Measurements from ENCODE around the gene ASTL. TPM values are rescaled to one million over a fixed set of nuclear protein-coding genes. Genes with fewer than 3 reads are reported as not detected.
A peak's percentile ranks its signal among the peaks of the same experiment; 100 is the strongest.

Gene ASTL
- polyA plus RNA-seq, 3 donors: 0.71 TPM; not detected in 2

GRCh38 chr2:96148410-96149217 is 10.3 kb upstream of the ASTL start:
- peaks cover 8 to 9% of the 10 kb centered on the region in 2 donors for H3K36me3 Mint-ChIP-seq
- peak overlapping the region; percentile 84 to 99 (median 97) for H3K27ac Mint-ChIP-seq
- Histone ChIP-seq H3K79me2 (ENCODE audit: insufficient read depth, low read length) (peaks cover 7% of the 10 kb centered on the region), H3K4me3 (replicated peaks in 1 of 3; ENCODE audit: low read depth in 2 of 3, low read length in 3 of 3) (peak overlapping the region in 1 of 3 experiments; percentile 41), H3K4me1 (ENCODE audit: control insufficient read depth in 1 of 2, insufficient read depth in 2 of 2, low read length in 2 of 2) (peaks cover 49 to 54% of the 10 kb centered on the region in 2 donors), H3K9me3 (replicated peaks in 1 of 2; ENCODE audit: control insufficient read depth in 1 of 2, insufficient read depth in 1 of 2, low read length in 2 of 2) (no peaks in the 10 kb centered on the region), H2AFZ (ENCODE audit: insufficient read depth, low read depth, low read length, poor library complexity, severe bottlenecking) (peak overlapping the region; percentile 48), H3K4me2 (replicated peaks; ENCODE audit: extremely low read depth, low read length, poor library complexity, severe bottlenecking) (peak overlapping the region; percentile 59), H3K36me3 (replicated peaks in 1 of 2; ENCODE audit: control insufficient read depth in 1 of 2, insufficient read depth in 2 of 2, low read length in 2 of 2) (no peaks in the 10 kb centered on the region), H3K27ac (ENCODE audit: low read depth in 1 of 2, low read length in 2 of 2) (peak overlapping the region; percentile 6 to 48), H3K9ac (ENCODE audit: insufficient read depth, low read length, poor library complexity, severe bottlenecking) (peak overlapping the region; percentile 24), H3K27me3 (ENCODE audit: control insufficient read depth in 2 of 2, insufficient read depth in 2 of 2, low read length in 2 of 2) (no peaks in the 10 kb centered on the region), H4K20me1 (ENCODE audit: insufficient read depth, low read length) (peaks cover 12% of the 10 kb centered on the region)
- whole genome bisulfite sequencing (ENCODE audit: insufficient coverage): 38% methylated on average over 26 of the region's 29 CpGs
- peak; percentile 97 to 100 (median 98) for DNase-seq
- TF ChIP-seq, protein P1, sequence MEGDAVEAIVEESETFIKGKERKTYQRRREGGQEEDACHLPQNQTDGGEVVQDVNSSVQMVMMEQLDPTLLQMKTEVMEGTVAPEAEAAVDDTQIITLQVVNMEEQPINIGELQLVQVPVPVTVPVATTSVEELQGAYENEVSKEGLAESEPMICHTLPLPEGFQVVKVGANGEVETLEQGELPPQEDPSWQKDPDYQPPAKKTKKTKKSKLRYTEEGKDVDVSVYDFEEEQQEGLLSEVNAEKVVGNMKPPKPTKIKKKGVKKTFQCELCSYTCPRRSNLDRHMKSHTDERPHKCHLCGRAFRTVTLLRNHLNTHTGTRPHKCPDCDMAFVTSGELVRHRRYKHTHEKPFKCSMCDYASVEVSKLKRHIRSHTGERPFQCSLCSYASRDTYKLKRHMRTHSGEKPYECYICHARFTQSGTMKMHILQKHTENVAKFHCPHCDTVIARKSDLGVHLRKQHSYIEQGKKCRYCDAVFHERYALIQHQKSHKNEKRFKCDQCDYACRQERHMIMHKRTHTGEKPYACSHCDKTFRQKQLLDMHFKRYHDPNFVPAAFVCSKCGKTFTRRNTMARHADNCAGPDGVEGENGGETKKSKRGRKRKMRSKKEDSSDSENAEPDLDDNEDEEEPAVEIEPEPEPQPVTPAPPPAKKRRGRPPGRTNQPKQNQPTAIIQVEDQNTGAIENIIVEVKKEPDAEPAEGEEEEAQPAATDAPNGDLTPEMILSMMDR (IDR thresholded peaks at IDR 0.05): no peak
- H3K4me1 Mint-ChIP-seq: peaks cover 61% of the 10 kb centered on the region
- peaks cover 0 to 3% (median 0%) of the 10 kb centered on the region in 7 donors for H3K9me3 Mint-ChIP-seq
- peak overlapping the region; percentile 70 to 81 for H3K4me3 Mint-ChIP-seq
- intact Hi-C loops (cut with micrococcal nuclease): loop anchor here (10.0 kb wide), 2 partner anchors 116 to 386 kb away; partner anchors contain the start of genes ARID5A (in 2 of the 2), CIAO1 (in 1 of the 2) and TMEM127 (in 1 of the 2)
- peaks cover 3 to 13% (median 3%) of the 10 kb centered on the region in 3 donors for H3K27me3 Mint-ChIP-seq (ENCODE audit: low read depth in 3 of 3)

DNA sequence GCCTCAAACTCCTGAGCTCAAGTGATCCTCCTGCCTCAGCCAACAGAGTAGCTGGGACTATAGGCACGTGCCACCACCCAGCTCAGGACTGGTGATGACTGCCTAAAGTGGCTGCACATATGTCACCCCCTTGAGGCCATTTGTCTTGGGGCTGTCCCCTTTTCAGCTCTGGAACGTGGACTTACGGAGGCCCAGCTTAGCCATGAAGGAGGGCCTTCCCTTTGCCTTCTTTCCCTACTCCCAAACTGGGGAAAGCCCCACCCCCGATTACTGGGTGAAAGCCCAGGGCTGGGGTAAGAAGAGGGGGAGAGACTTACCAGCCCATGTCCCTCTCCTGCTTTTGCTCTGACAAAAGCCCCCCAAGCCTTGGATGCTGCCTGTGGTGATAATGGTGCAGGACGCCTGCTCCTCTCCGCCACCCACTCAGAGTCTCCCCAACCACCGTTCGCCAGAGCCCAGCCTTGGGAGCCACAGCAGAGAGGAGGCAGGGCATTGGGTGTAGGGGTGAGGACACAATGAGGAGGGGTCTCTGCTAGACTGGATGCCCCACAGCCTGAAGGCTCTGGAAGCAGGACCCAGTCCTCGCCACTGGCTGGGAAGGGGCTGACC is 9.4 kb upstream of the ASTL start:
- peaks cover 21% of the 10 kb centered on the region for H4K20me1 ChIP-seq (ENCODE audit: insufficient read depth, low read length)
- Mint-ChIP-seq H3K4me1 (peaks cover 60% of the 10 kb centered on the region), H3K4me3 (peak overlapping the region in 1 of 2 donors; percentile 81), H3K9me3 (peaks cover 0 to 3% (median 0%) of the 10 kb centered on the region in 7 donors), H3K27ac (peak overlapping the region; percentile 84 to 99 (median 98)), H3K27me3 (ENCODE audit: low read depth in 3 of 3) (peaks cover 2 to 13% (median 3%) of the 10 kb centered on the region in 3 donors), H3K36me3 (peaks cover 12 to 15% of the 10 kb centered on the region in 2 donors)
- TF ChIP-seq, protein P1 (IDR thresholded peaks at IDR 0.05): no peak
- H3K4me3 ChIP-seq (replicated peaks in 1 of 3; ENCODE audit: low read depth in 2 of 3, low read length in 3 of 3): no peak overlapping the region
- 94% methylated on average over 2 of the region's 9 CpGs for WGBS (ENCODE audit: insufficient coverage)
- no peaks in the 10 kb centered on the region for H3K36me3 ChIP-seq (replicated peaks in 1 of 2; ENCODE audit: control insufficient read depth in 1 of 2, insufficient read depth in 2 of 2, low read length in 2 of 2)
- intact Hi-C loops (cut with micrococcal nuclease): loop anchor here (10.0 kb wide), 2 partner anchors 117 to 387 kb away; partner anchors contain the start of genes ARID5A (in 2 of the 2), CIAO1 (in 1 of the 2) and TMEM127 (in 1 of the 2)
- peak overlapping the region; percentile 6 to 48 for H3K27ac ChIP-seq (ENCODE audit: low read depth in 1 of 2, low read length in 2 of 2)
- H3K4me1 ChIP-seq (ENCODE audit: control insufficient read depth in 1 of 2, insufficient read depth in 2 of 2, low read length in 2 of 2): peaks cover 49 to 57% of the 10 kb centered on the region in 2 donors
- H3K27me3 ChIP-seq (ENCODE audit: control insufficient read depth in 2 of 2, insufficient read depth in 2 of 2, low read length in 2 of 2): no peaks in the 10 kb centered on the region
- H3K79me2 ChIP-seq (ENCODE audit: insufficient read depth, low read length): peaks cover 7% of the 10 kb centered on the region
- H2AFZ ChIP-seq (ENCODE audit: insufficient read depth, low read depth, low read length, poor library complexity, severe bottlenecking): no peak overlapping the region
- peak in 1 of 3 donors; percentile 34 for DNase-seq
- H3K9ac ChIP-seq (ENCODE audit: insufficient read depth, low read length, poor library complexity, severe bottlenecking): no peak overlapping the region
- H3K4me2 ChIP-seq (replicated peaks; ENCODE audit: extremely low read depth, low read length, poor library complexity, severe bottlenecking): peak overlapping the region; percentile 59
- no peaks in the 10 kb centered on the region for H3K9me3 ChIP-seq (replicated peaks in 1 of 2; ENCODE audit: control insufficient read depth in 1 of 2, insufficient read depth in 1 of 2, low read length in 2 of 2)
